K562 (cell line): ENCODE data around the gene BCCIP. TPM values are rescaled to one million over a fixed set of nuclear protein-coding genes. Genes with fewer than 3 reads are reported as not detected.

Experiments
- ARHGAP35 ChIP-seq: fragments of 450-650 bp; IDR thresholded peaks from 2 replicates; pipeline ENCODE4 v1.6.1; 2018; ENCODE audit not compliant: partially characterized antibody
- ASH1L ChIP-seq: fragments of 450-650 bp; IDR thresholded peaks from 2 replicates; pipeline ENCODE4 v1.6.1; 2018; ENCODE audit warnings: borderline replicate concordance, mild to moderate bottlenecking, low read depth; ENCODE audit not compliant: partially characterized antibody
- BHLHE40 ChIP-seq: IDR thresholded peaks from 2 replicates; pipeline ENCODE4 v1.6.1; 2011; ENCODE audit warnings: low read length, improper control_type of control experiment
- ESRRA ChIP-seq: fragments of 450-650 bp; IDR thresholded peaks from 2 replicates; pipeline ENCODE4 v1.6.1; 2014; ENCODE audit warnings: low read depth, mild to moderate bottlenecking, moderate library complexity, borderline replicate concordance
- FOSL1 ChIP-seq: fragments of 200-800 bp; sonication (Bioruptor generic); conservative IDR thresholded peaks from 2 replicates; pipeline ENCODE4 v1.6.1; 2016; ENCODE audit warnings: missing genetic modification characterization, missing compliant biosample characterization
- HIVEP1 ChIP-seq: fragments of 250-450 bp; sonication (Bioruptor Pico); IDR thresholded peaks from 2 replicates; pipeline ENCODE4 v1.4.0; 2020; ENCODE audit warnings: mild to moderate bottlenecking
- HNRNPK ChIP-seq: fragments of 200-400 bp; formaldehyde crosslinking; IDR thresholded peaks from one replicate; pipeline ENCODE4 v1.6.1; 2018; ENCODE audit warnings: mild to moderate bottlenecking, low read depth, low read length; ENCODE audit not compliant: poor library complexity, severe bottlenecking
- ILF3 ChIP-seq: fragments of 450-650 bp; IDR thresholded peaks from 2 replicates; pipeline ENCODE4 v1.6.1; 2018; ENCODE audit warnings: antibody characterized with exemption, mild to moderate bottlenecking, moderate library complexity, borderline replicate concordance
- JUNB ChIP-seq: fragments of 450-650 bp; formaldehyde crosslinking; conservative IDR thresholded peaks from 2 replicates; pipeline ENCODE4 v1.4.0; 2020; ENCODE audit warnings: mild to moderate bottlenecking
- MAFG ChIP-seq: fragments of 450-650 bp; conservative IDR thresholded peaks from 2 replicates; pipeline ENCODE4 v1.6.1; 2016; ENCODE audit warnings: missing genetic modification characterization, missing compliant biosample characterization
- MITF ChIP-seq: IDR thresholded peaks from 2 replicates; pipeline ENCODE4 v1.6.1; 2014; ENCODE audit warnings: antibody characterized with exemption
- NRF1 ChIP-seq, 2 experiments: fragments of 450-650 bp; IDR thresholded peaks in 1 of 2; conservative IDR thresholded peaks in 1 of 2; 2 replicates each; pipeline ENCODE4 v1.6.1; 2014; ENCODE audit warnings: mild to moderate bottlenecking in 2 of 2
- PCBP1 ChIP-seq: fragments of 200-400 bp; formaldehyde crosslinking; IDR thresholded peaks from 2 replicates; pipeline ENCODE4 v1.6.1; 2018; ENCODE audit warnings: mild to moderate bottlenecking, low read depth, low read length; ENCODE audit not compliant: poor library complexity, severe bottlenecking
- POLR2A ChIP-seq: fragments of 450-650 bp; conservative IDR thresholded peaks from 2 replicates; pipeline ENCODE4 v1.6.1; 2016
- PRDM10 ChIP-seq: fragments of 450-650 bp; IDR thresholded peaks from 2 replicates; pipeline ENCODE4 v1.6.1; 2018; ENCODE audit not compliant: partially characterized antibody
- PTTG1 ChIP-seq: fragments of 450-650 bp; IDR thresholded peaks from 2 replicates; pipeline ENCODE4 v1.6.1; 2016; ENCODE audit warnings: low read depth, mild to moderate bottlenecking, missing genetic modification characterization, missing compliant biosample characterization
- RBFOX2 ChIP-seq: fragments of 200-400 bp; formaldehyde crosslinking; IDR thresholded peaks from 2 replicates; pipeline ENCODE4 v1.6.1; 2017; ENCODE audit warnings: low read depth, mild to moderate bottlenecking, low read length, moderate library complexity
- RBM22 ChIP-seq: fragments of 200-400 bp; formaldehyde crosslinking; IDR thresholded peaks from 2 replicates; pipeline ENCODE4 v1.6.1; 2018; ENCODE audit warnings: low read length, low read depth; ENCODE audit not compliant: poor library complexity, severe bottlenecking
- RBM34 ChIP-seq: fragments of 200-400 bp; formaldehyde crosslinking; IDR thresholded peaks from 2 replicates; pipeline ENCODE4 v1.6.1; 2018; ENCODE audit warnings: low read length, borderline replicate concordance; ENCODE audit not compliant: insufficient read depth
- TAF1 ChIP-seq: IDR thresholded peaks from 2 replicates; pipeline ENCODE4 v1.6.1; 2011; ENCODE audit warnings: mild to moderate bottlenecking, low read length, moderate library complexity; ENCODE audit not compliant: insufficient read depth, control insufficient read depth, severe bottlenecking; ENCODE audit errors: extremely low read depth
- TBL1XR1 ChIP-seq, 2 experiments: IDR thresholded peaks; 2 replicates each; pipeline ENCODE4 v1.6.1; 2012; ENCODE audit warnings: improper control_type of control experiment in 2 of 2, low read length in 2 of 2, mild to moderate bottlenecking in 1 of 2
- ZNF232 ChIP-seq: sonication (generic); formaldehyde crosslinking; IDR thresholded peaks from 2 replicates; pipeline ENCODE4 v1.8.0; 2022; ENCODE audit warnings: mild to moderate bottlenecking, missing genetic modification reagents
- ZNF24 ChIP-seq: fragments of 450-650 bp; IDR thresholded peaks from 2 replicates; pipeline ENCODE4 v1.6.1; 2016
- ZNF780A ChIP-seq: fragments of 250-450 bp; sonication (Bioruptor Pico); IDR thresholded peaks from 2 replicates; pipeline ENCODE4 v1.5.0; 2021; ENCODE audit warnings: mild to moderate bottlenecking
- polyA plus RNA-seq, 8 experiments: library from polyadenylated mRNA; depleted of rRNA in 4 of 8; stranded (reverse) in 5 of 8; unstranded in 3 of 8; fragments of >200 nt; fragmentation: Nextera tagmentation in 2 of 8; fragmentation: Illumina TruSeq in 1 of 8; extraction: Ambion mirVana in 2 of 8; extraction: Trizol in 1 of 8; gene quantifications; 2 replicates each; pipeline versions ENCODE4 v1.2.1 to v1.2.3, GENCODE V29; 2011 to 2014; ENCODE audit warnings: inconsistent platforms in 1 of 8, missing spikeins in 1 of 8
- total RNA-seq, 7 experiments: library from RNA; depleted of rRNA in 6 of 7; stranded (reverse); fragments of >200 nt in 6 of 7; fragmentation: Illumina TruSeq in 2 of 7; extraction: Trizol in 2 of 7; gene quantifications; 2 replicates each; pipeline versions ENCODE4 v1.2.1 to v1.2.3, GENCODE V29; 2011 to 2021; ENCODE audit warnings: low replicate concordance in 1 of 7

Gene BCCIP
- total and polyA plus RNA-seq, 9 of the 15 experiments (the other 6 are each of a cell fraction or from before 2014, with no cell fraction given): 95.1 to 204 (median 163) TPM

- no peak for TF ChIP-seq MITF
- TF ChIP-seq RBFOX2: peak; percentile 80
- TF ChIP-seq PRDM10: peak; percentile 100
- no peak for TF ChIP-seq PCBP1
- no peak for TF ChIP-seq JUNB (CRISPR knock-in tag)
- no peak for TF ChIP-seq HIVEP1 (CRISPR knock-in tag)
- TF ChIP-seq ZNF232: no peak
- no peak for TF ChIP-seq MAFG
- TF ChIP-seq FOSL1 (tag): no peak
- TF ChIP-seq HNRNPK: no peak
- no peak for TF ChIP-seq ZNF780A (CRISPR knock-in tag)
- no peak for TF ChIP-seq ZNF24
- TF ChIP-seq TBL1XR1 (IDR thresholded peaks at IDR 0.05; ENCODE audit: low read length in 2 of 2): no peak
- no peak for TF ChIP-seq RBM22
- no peak for TF ChIP-seq ARHGAP35
- TF ChIP-seq ESRRA: peak; percentile 74
- peak; percentile 88 for TF ChIP-seq POLR2A
- no peak for TF ChIP-seq ILF3
- peak; percentile 98 for TF ChIP-seq NRF1 (conservative IDR thresholded peaks at IDR 0.05 in 1 of 2, IDR thresholded peaks at IDR 0.05 in 1 of 2)
- TF ChIP-seq PTTG1 (tag): no peak
- no peak for TF ChIP-seq RBM34
- TF ChIP-seq BHLHE40: peak; percentile 92
- peak; percentile 89 for TF ChIP-seq ASH1L
- peak; percentile 80 for TF ChIP-seq TAF1
These were observed at the start of gene BCCIP, which contains the start of gene UROS (continued) for GRCh38 chr10:125822878-125823662.
